Stomach (tissue), 4 donors: Measurements from ENCODE around the gene ELL2.

Experiments used
- CTCF ChIP-seq, 7 experiments: fragments of 450-650 bp in 4 of 7; fragments of 200-600 bp in 3 of 7; sonication (generic) in 3 of 7; IDR thresholded peaks; one replicate each; pipeline ENCODE4 v1.5.1; 2016 to 2019; ENCODE audit warnings: antibody characterized with exemption in 7 of 7, control low read depth in 2 of 7, mild to moderate bottlenecking in 1 of 7
- EP300 ChIP-seq: sonication (generic); formaldehyde crosslinking; IDR thresholded peaks from one replicate; pipeline ENCODE4 v1.6.1; 2017; ENCODE audit warnings: antibody characterized with exemption
- POLR2A ChIP-seq, 4 donors: fragments of 450-650 bp; IDR thresholded peaks; one replicate each; pipeline ENCODE4 v1.6.1; 2016; ENCODE audit warnings: antibody characterized with exemption in 4 of 4, control low read depth in 2 of 4, mild to moderate bottlenecking in 1 of 4, moderate library complexity in 1 of 4

GRCh38 chr5:95925939-95926338 lies 35.7 kb downstream of the ELL2 start:
- TF ChIP-seq EP300 (no peak), CTCF (IDR thresholded peaks at IDR 0.05) (no peak), POLR2A (IDR thresholded peaks at IDR 0.05) (no peak)
